HG03039 (cell line): ENCODE measurements around the gene ONECUT3.

Experiments used
- ATAC-seq: cut with Tn5 transposase; IDR thresholded peaks from one replicate; pipeline ENCODE4 v1.9.1; 2021; ENCODE audit warnings: mild to moderate bottlenecking, moderate library complexity; ENCODE audit not compliant: unreplicated experiment

ONECUT3 gene

GRCh38 chr19:1767464-1767933 is 14.2 kb downstream of the ONECUT3 start:
- ATAC-seq, result no peak

GRCh38 chr19:1768248-1768647 is 14.9 kb downstream of the ONECUT3 start:
- no peak for ATAC-seq

GRCh38 chr19:1768918-1769644 is 15.8 kb downstream of the ONECUT3 start:
- no peak for ATAC-seq

DNA sequence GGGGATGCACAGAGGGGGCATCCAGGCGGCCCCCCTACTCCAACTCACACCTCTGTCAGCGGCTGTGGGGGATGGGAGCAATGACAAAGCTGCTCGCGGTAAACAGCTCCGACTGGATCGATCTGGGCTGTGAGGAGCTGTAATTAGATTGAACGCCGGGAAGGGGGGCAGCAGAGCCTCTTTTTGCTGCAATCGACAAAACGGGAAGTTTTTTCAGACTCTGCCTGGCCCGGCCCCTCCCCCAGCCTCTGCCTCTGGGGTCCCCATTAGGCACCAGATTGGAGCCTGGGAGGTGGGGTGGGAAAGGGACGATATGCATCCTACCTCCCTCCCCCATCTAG is 16.3 kb downstream of the ONECUT3 start:
- no peak for ATAC-seq

DNA sequence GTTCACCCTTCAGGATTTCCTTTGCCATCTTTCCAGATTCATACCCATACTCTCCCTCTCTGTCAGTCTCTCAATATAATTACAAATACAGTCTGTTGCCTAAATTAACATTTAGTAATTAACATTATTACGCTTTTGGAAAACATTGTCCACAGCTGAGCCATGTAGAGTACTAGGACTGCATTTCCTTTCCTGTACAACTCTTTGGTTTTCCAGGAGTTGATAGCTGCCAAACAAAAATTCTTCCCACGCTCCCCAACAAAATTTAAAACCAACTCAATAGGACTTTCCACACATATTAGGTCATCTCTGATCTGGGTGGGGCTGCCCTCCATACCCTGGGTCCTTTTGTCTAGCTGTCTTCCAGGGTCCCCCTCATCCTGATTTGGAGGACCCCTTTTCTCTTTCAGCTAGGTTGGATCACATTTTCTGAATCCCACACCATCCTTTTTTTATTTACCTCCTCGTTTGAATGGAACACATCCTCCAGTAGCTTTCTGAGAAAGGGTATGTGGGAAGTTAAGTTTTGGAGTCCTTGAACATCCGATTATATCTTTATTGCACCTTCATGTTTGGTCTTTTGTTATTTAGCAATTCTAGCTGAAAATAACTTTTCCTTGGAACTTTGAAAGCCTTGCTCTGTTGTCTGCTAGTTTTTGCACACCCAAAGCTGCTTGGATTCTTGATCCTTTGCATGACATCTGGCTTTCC is 17.7 kb downstream of the ONECUT3 start:
- ATAC-seq, result no peak

GRCh38 chr19:1773184-1773583 is 19.9 kb downstream of the ONECUT3 start:
- no peak for ATAC-seq

DNA sequence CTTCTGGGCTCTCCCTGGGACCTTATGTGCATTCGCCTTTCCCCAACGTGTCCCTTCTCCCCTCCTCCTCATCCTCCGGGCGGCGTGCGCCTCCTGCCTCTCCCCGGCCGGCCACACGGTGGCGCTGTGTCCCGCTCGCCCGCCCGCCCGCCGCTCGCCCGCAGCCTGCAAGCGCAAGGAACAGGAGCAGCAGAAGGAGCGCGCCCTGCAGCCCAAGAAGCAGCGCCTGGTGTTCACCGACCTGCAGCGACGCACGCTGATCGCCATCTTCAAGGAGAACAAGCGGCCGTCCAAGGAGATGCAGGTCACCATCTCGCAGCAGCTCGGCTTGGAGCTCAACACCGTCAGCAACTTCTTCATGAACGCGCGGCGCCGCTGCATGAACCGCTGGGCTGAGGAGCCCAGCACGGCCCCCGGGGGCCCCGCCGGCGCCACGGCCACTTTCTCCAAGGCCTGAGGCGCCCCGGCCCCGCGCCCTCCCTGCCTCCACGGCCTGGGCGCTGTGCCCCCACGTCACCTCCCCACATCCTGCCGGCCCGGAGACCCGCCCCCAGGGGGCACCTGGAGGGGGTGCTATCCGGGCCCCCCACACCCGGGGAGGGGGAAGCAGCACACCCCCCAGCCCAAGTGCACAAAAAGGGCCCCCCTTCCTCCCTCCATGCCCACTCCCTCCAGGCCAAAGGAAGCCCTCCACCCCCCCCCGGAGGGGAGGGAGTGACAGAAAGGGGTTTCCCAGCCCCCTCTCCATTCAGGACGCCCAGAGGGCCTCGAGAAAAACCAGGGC is 21.9 kb downstream of the ONECUT3 start:
- no peak for ATAC-seq

DNA sequence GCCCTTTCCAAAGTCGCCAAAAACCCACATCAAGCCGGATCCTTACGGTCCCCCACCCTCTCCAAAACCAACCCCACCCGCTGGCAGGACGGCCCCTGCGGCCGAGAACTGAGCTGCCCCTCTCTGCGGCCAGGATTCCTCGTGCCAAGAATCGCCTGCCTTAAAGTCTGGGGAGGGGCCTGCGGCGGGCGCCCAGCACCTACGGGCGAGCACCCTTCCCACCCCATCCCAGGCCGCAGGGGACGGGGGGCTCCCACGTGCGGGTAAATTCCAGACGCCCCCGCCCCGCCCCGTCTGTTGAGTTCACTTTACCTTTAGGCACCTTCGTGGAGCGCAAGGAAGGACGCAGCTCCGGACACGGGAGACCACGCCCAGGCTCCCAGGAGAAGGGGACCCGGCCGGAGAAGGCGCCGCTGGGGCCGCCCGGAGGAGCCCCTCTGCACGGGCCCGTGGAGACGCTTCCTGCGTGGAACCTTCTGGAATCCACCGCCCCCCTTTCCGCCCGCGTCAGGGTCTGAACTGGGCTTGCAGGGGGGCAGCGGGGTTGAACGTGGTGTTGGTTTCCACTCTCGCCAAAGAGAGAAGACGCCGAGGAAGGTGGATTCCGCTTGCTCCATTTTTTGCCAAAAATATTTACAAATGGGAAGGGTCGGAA is 22.8 kb downstream of the ONECUT3 start:
- ATAC-seq, result no peak

DNA sequence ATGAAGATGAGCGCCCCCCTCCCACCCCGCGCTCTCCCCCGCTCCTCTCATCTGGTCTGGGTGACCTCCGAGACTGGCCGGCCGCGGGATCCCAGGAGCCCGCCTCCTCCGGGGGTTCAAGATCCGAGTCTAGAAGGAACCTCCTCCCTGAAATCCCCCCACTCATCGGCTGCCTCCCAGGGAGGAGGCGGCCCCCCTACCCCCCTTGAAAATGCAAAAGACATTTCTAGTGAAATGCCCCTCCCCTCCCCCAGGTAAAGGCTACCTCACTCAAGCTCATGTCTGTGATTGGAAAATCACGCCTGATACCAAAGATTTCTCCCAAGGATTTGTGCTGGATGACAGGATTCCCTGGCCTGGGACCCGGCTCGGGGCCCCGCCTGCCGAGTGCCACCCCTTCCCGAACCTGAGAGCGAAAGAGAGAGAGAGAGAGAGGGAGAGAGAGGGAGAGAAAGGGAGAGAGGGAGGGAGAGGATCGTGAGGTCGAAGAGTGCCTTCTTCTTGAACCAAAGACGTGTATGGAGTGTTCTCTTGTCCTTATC is 23.4 kb downstream of the ONECUT3 start:
- ATAC-seq, result no peak

GRCh38 chr19:1777149-1777548 is 23.8 kb downstream of the ONECUT3 start:
- no peak for ATAC-seq

- ATAC-seq, result no peak
Observed at GRCh38 chr19:1779574-1779973, 26.3 kb downstream of the ONECUT3 start.

- ATAC-seq, result no peak
Observed at GRCh38 chr19:1780272-1780958, 27.1 kb downstream of the ONECUT3 start.

GRCh38 chr19:1782521-1782920 is 29.2 kb downstream of the ONECUT3 start:
- no peak for ATAC-seq

DNA sequence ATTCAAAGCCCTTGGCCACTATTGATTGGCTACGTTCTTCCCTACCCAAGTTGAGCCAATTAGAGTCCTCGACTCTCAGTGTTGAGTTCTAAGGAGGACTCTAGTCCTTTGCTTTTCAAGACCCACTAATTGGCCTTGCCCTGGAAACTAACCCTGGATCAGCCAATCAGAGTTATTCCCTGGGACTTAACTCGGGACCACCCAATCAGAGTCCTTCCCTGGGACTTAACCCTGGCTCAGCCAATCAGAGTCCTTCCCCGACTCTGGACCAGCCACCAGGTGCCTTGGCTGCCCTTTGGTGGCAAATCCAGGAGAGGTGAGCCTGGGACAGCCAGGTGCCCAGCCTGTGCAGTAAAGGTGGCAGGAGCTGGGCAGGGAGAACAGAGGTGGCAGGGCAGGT is 30.0 kb downstream of the ONECUT3 start:
- no peak for ATAC-seq

- no peak for ATAC-seq
Observed at GRCh38 chr19:1783874-1784273, 30.6 kb downstream of the ONECUT3 start.

GRCh38 chr19:1785310-1785709 is 32.0 kb downstream of the ONECUT3 start:
- no peak for ATAC-seq

DNA sequence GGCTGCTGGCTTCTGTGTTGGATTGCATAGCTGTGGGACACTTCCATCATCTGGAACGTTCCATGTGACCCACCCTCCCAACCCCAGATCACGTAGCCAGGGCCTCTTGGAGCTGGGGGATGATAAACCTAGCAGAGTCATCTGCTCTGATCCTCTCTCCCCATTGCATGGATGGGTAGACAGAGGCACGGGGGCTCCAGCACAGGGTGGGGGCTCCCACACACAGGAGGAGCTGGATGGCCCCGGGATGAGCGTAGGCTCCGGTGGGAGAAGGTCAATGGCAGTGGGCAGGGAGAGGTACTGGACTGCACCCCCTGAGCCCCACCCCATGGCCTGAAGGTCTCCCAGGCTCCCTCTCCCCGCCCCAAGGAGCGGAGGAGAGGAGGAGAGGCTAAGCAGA is 33.4 kb downstream of the ONECUT3 start:
- no peak for ATAC-seq

GRCh38 chr19:1787116-1787515 is 33.8 kb downstream of the ONECUT3 start:
- no peak for ATAC-seq

- ATAC-seq, result no peak
Observed at GRCh38 chr19:1789261-1790041, 36.1 kb downstream of the ONECUT3 start.
